IMR-90 (cell line): ENCODE measurements around the gene INF2. TPM values are rescaled to one million over a fixed set of nuclear protein-coding genes. Genes with fewer than 3 reads are reported as not detected.

Source experiments
- ATAC-seq: fragments of 200-7000 bp; cut with Tn5 transposase; 2 replicates; pipeline ENCODE4 v1.9.1; 2020; ENCODE audit warnings: low read depth, mild to moderate bottlenecking, moderate library complexity
- BruUV-seq: library from RNA; stranded (reverse); fragments of 400-500 nt; replicated peaks from 2 replicates; lab custom pipeline; 2021; lab: Mats Ljungman, UMichigan
- CTCF ChIA-PET: fragments of 300-600 bp; formaldehyde crosslinking; extraction: SDS; loops from one replicate; lab custom pipeline; 2021; ENCODE audit warnings: antibody characterized with exemption; lab: Yijun Ruan, JAX
- POLR2A ChIA-PET: fragments of 300-600 bp; sonication (Branson Sonifier 250); formaldehyde crosslinking; loops from one replicate; lab custom pipeline; 2022; ENCODE audit warnings: antibody characterized with exemption; ENCODE audit not compliant: unreplicated experiment; lab: Charles Lee
- DNase-seq: peaks from one replicate; pipeline ENCODE4 v3.0.0; 2013
- H2AFZ ChIP-seq: replicated peaks from 2 replicates; pipeline ENCODE3; 2013; ENCODE audit warnings: low read length, mild to moderate bottlenecking; ENCODE audit not compliant: poor library complexity
- H2AK5ac ChIP-seq: 2 replicates; pipeline ENCODE4 v1.6.1; 2013; ENCODE audit warnings: low read depth, low read length, inconsistent platforms
- H2AK9ac ChIP-seq: replicated peaks from 2 replicates; pipeline ENCODE3; 2013; ENCODE audit warnings: mild to moderate bottlenecking, low read depth, low read length, moderate library complexity; ENCODE audit not compliant: poor library complexity
- H2BK120ac ChIP-seq: 2 replicates; pipeline ENCODE4 v1.6.1; 2013; ENCODE audit warnings: low read depth, low read length, inconsistent platforms
- H2BK15ac ChIP-seq: 3 replicates; pipeline ENCODE4 v1.6.1; 2013; ENCODE audit warnings: low read depth, low read length, inconsistent platforms
- H2BK20ac ChIP-seq: 2 replicates; pipeline ENCODE4 v1.6.1; 2013; ENCODE audit warnings: low read depth, mild to moderate bottlenecking, inconsistent platforms, low read length, moderate library complexity
- H2BK5ac ChIP-seq: 2 replicates; pipeline ENCODE4 v1.6.1; 2013; ENCODE audit warnings: mild to moderate bottlenecking, low read depth, low read length, inconsistent platforms; ENCODE audit not compliant: poor library complexity, severe bottlenecking
- H3K14ac ChIP-seq: replicated peaks from 2 replicates; pipeline ENCODE4 v1.6.1; 2013; ENCODE audit warnings: low read depth, low read length, inconsistent platforms
- H3K18ac ChIP-seq: 2 replicates; pipeline ENCODE4 v1.6.1; 2013; ENCODE audit warnings: low read depth, low read length, control low read depth
- H3K23ac ChIP-seq: 2 replicates; pipeline ENCODE4 v1.6.1; 2013; ENCODE audit warnings: low read depth, low read length, inconsistent platforms
- H3K27ac ChIP-seq: 2 replicates; pipeline ENCODE4 v1.5.1; 2013; ENCODE audit warnings: mild to moderate bottlenecking, control low read depth, low read length; ENCODE audit not compliant: insufficient read depth
- H3K27me3 ChIP-seq: 2 replicates; pipeline ENCODE4 v1.6.1; 2013; ENCODE audit warnings: low read length; ENCODE audit not compliant: control insufficient read depth, insufficient read depth
- H3K36me3 ChIP-seq: 2 replicates; pipeline ENCODE4 v1.6.1; 2013; ENCODE audit warnings: low read length, mixed read lengths; ENCODE audit not compliant: control insufficient read depth, insufficient read depth
- H3K4ac ChIP-seq: 2 replicates; pipeline ENCODE4 v1.6.1; 2013; ENCODE audit warnings: low read depth, low read length, inconsistent platforms
- H3K4me1 ChIP-seq: 2 replicates; pipeline ENCODE4 v1.6.1; 2013; ENCODE audit warnings: low read length, mixed read lengths; ENCODE audit not compliant: control insufficient read depth, insufficient read depth
- H3K4me2 ChIP-seq: 2 replicates; pipeline ENCODE4 v1.6.1; 2013; ENCODE audit warnings: low read depth, mild to moderate bottlenecking, control low read depth, low read length, moderate library complexity
- H3K4me3 ChIP-seq: 2 replicates; pipeline ENCODE4 v1.5.1; 2013; ENCODE audit warnings: low read depth, mild to moderate bottlenecking, control low read depth, low read length, moderate library complexity; ENCODE audit not compliant: insufficient read depth
- H3K56ac ChIP-seq: 2 replicates; pipeline ENCODE4 v1.6.1; 2013; ENCODE audit warnings: low read length, inconsistent platforms; ENCODE audit not compliant: insufficient read depth; ENCODE audit errors: extremely low read depth
- H3K79me1 ChIP-seq, 2 experiments: 2 replicates each; pipeline ENCODE4 v1.6.1; 2013; ENCODE audit warnings: low read length in 2 of 2, inconsistent platforms in 1 of 2, low read depth in 1 of 2
- H3K9ac ChIP-seq: 2 replicates; pipeline ENCODE4 v1.6.1; 2013; ENCODE audit warnings: low read depth, low read length, control low read depth
- H3K9me1 ChIP-seq: 2 replicates; pipeline ENCODE4 v1.6.1; 2013; ENCODE audit warnings: low read length, inconsistent platforms; ENCODE audit not compliant: insufficient read depth
- H3K9me3 ChIP-seq: 2 replicates; pipeline ENCODE4 v1.6.1; 2013; ENCODE audit warnings: low read length; ENCODE audit not compliant: control insufficient read depth, insufficient read depth
- H4K20me1 ChIP-seq: 2 replicates; pipeline ENCODE4 v1.6.1; 2013; ENCODE audit warnings: low read length, inconsistent platforms; ENCODE audit not compliant: insufficient read depth
- H4K5ac ChIP-seq: 2 replicates; pipeline ENCODE4 v1.6.1; 2013; ENCODE audit warnings: mild to moderate bottlenecking, low read depth, low read length, control low read depth
- H4K8ac ChIP-seq, 2 experiments: 2 replicates each; pipeline ENCODE4 v1.6.1; 2013; ENCODE audit warnings: low read depth in 2 of 2, low read length in 2 of 2, control low read depth in 1 of 2, inconsistent platforms in 1 of 2
- H4K91ac ChIP-seq: 2 replicates; pipeline ENCODE4 v1.6.1; 2013; ENCODE audit warnings: low read depth, low read length, inconsistent platforms; ENCODE audit not compliant: insufficient read depth
- CHD1 ChIP-seq: IDR thresholded peaks from 2 replicates; pipeline ENCODE4 v1.6.1; 2012; ENCODE audit warnings: low read depth, low read length, improper control_type of control experiment
- FOS ChIP-seq: fragments of 150-350 bp; IDR thresholded peaks from 2 replicates; pipeline ENCODE4 v1.6.1; 2016; ENCODE audit warnings: low read depth, low read length
- MAFK ChIP-seq: IDR thresholded peaks from 2 replicates; pipeline ENCODE4 v1.6.1; 2012; ENCODE audit warnings: low read depth, low read length, improper control_type of control experiment
- MAZ ChIP-seq: IDR thresholded peaks from 2 replicates; pipeline ENCODE4 v1.6.1; 2012; ENCODE audit warnings: low read depth, mild to moderate bottlenecking, low read length, improper control_type of control experiment, moderate library complexity, borderline replicate concordance
- MXI1 ChIP-seq: IDR thresholded peaks from 2 replicates; pipeline ENCODE4 v1.6.1; 2012; ENCODE audit warnings: low read depth, mild to moderate bottlenecking, low read length, moderate library complexity, borderline replicate concordance
- NFE2L2 ChIP-seq: fragments of 150-350 bp; IDR thresholded peaks from 2 replicates; pipeline ENCODE4 v1.6.1; 2016; ENCODE audit warnings: low read depth, mild to moderate bottlenecking, low read length
- RCOR1 ChIP-seq: IDR thresholded peaks from 2 replicates; pipeline ENCODE4 v1.6.1; 2012; ENCODE audit warnings: mild to moderate bottlenecking, low read length, improper control_type of control experiment; ENCODE audit not compliant: insufficient replicate concordance
- SMC3 ChIP-seq: fragments of 150-350 bp; IDR thresholded peaks from 2 replicates; pipeline ENCODE4 v1.6.1; 2016; ENCODE audit warnings: low read depth, mild to moderate bottlenecking, antibody characterized with exemption, low read length, moderate library complexity
- WGBS, 2 experiments: methylation state at CpG; one replicate each; pipeline versions ENCODE4 v1.1.5 to v1.1.7; 2013; ENCODE audit warnings: missing lambda C conversion rate in 2 of 2; ENCODE audit not compliant: insufficient read length in 1 of 2; ENCODE audit errors: extremely low coverage in 2 of 2; 5-methylcytosine and 5-hydroxymethylcytosine counted together
- dilution Hi-C: fragments of 300-500 bp; cut with HindIII; formaldehyde crosslinking; loops from one replicate; pipeline ENCODE4 v1.14.3; 2018; ENCODE audit warnings: low sequenced_read_pairs; ENCODE audit not compliant: unreplicated experiment
- in situ Hi-C: fragments of 300-500 bp; cut with MboI; formaldehyde crosslinking; loops from 3 replicates; pipeline ENCODE4 v1.14.3; 2019; ENCODE audit warnings: low sequenced_read_pairs, inconsistent platforms, mixed read lengths
- intact Hi-C: fragments of 100-400 bp; cut with micrococcal nuclease; formaldehyde crosslinking; loops from 2 replicates; pipeline ENCODE4 v1.10.0; 2022
- polyA plus RNA-seq, 3 experiments: library from polyadenylated mRNA; depleted of rRNA; stranded (reverse); fragments of >200 nt; gene quantifications; 2 replicates each; pipeline ENCODE4 v1.2.3, GENCODE V29; 2012; ENCODE audit warnings: low replicate concordance in 1 of 3
- total RNA-seq: library from RNA; depleted of rRNA; stranded (reverse); fragments of >200 nt; gene quantifications from 2 replicates; pipeline ENCODE4 v1.2.3, GENCODE V29; 2012
- TF ChIP-seq, protein P1 (sequence below): conservative IDR thresholded peaks from 2 replicates; pipeline ENCODE4 v1.5.1; 2012; ENCODE audit warnings: mild to moderate bottlenecking, low read depth, low read length, improper control_type of control experiment
- TF ChIP-seq, protein P2 (sequence below): fragments of 150-350 bp; IDR thresholded peaks from 2 replicates; pipeline ENCODE4 v1.6.1; 2017; ENCODE audit warnings: mild to moderate bottlenecking, antibody characterized with exemption, low read length, low read depth
- TF ChIP-seq, protein P3 (sequence below): fragments of 150-350 bp; IDR thresholded peaks from 2 replicates; pipeline ENCODE4 v1.6.1; 2016; ENCODE audit warnings: low read depth, mild to moderate bottlenecking, low read length, moderate library complexity, borderline replicate concordance

INF2 gene
- total and polyA plus RNA-seq, 2 of the 4 experiments (the other 2 are of a cell fraction), result 16.8 to 62.1 TPM

DNA sequence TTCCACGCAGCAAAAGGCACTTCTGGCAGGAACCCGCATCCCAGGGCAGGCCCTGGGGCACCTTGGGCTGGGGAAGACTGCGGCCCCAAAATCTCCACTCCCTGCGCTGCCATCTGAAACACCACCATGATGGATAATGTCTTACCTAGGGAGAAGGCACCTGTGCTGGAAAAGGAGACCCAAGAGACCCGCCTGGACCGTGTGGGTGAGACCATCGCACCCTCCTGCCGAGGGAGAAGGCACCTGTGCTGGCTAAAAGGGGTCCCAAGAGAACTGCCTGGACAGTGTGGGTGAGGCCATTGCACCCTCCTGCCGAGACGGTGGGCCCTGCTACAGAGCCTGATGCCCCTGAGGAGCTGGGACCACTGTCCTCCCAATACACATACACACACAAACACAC, 24.8 kb upstream of the INF2 start:
- Histone ChIP-seq H4K8ac (no peak overlapping the region), H2BK120ac (no peak overlapping the region), H3K14ac (no peak overlapping the region), H3K4ac (no peak overlapping the region), H3K9me3 (peaks cover 4% of the 10 kb centered on the region; the same call in 1 of the 2 replicates), H3K79me1 (no peaks in the 10 kb centered on the region), H2AK5ac (peak overlapping the region; percentile 98; the same call in 1 of the 2 replicates), H3K18ac (no peak overlapping the region), H3K27ac (no peak overlapping the region), H2BK15ac (no peak overlapping the region), H3K4me3 (no peak overlapping the region), H2BK5ac (peak overlapping the region; percentile 94), H3K9ac (no peak overlapping the region), H3K23ac (no peak overlapping the region), H4K20me1 (no peaks in the 10 kb centered on the region), H3K9me1 (peaks cover 7% of the 10 kb centered on the region), H4K5ac (no peak overlapping the region), H3K4me1 (peaks cover 6% of the 10 kb centered on the region; the same call in 1 of the 2 replicates), H3K36me3 (no peaks in the 10 kb centered on the region), H2AK9ac (no peak overlapping the region), H3K4me2 (no peak overlapping the region), H3K27me3 (peaks cover 3% of the 10 kb centered on the region; the same call in 1 of the 2 replicates), H2BK20ac (no peak overlapping the region), H2AFZ (no peak overlapping the region), H3K56ac (no peak overlapping the region), H4K91ac (no peak overlapping the region)
- intact Hi-C loops, result no loop called here
- in situ Hi-C loops, result no loop called here
- dilution Hi-C loops, result no loop called here
- no TSS peak for BruUV-seq
- DNase-seq (no peak), ATAC-seq (no peak)
- 80% methylated on average over 2 of the region's 10 CpGs; no CpG with 5 or more reads in 1 of the 2 experiments for WGBS, 2 experiments
- CTCF ChIA-PET, result no interaction called here
- TF ChIP-seq, protein P1, sequence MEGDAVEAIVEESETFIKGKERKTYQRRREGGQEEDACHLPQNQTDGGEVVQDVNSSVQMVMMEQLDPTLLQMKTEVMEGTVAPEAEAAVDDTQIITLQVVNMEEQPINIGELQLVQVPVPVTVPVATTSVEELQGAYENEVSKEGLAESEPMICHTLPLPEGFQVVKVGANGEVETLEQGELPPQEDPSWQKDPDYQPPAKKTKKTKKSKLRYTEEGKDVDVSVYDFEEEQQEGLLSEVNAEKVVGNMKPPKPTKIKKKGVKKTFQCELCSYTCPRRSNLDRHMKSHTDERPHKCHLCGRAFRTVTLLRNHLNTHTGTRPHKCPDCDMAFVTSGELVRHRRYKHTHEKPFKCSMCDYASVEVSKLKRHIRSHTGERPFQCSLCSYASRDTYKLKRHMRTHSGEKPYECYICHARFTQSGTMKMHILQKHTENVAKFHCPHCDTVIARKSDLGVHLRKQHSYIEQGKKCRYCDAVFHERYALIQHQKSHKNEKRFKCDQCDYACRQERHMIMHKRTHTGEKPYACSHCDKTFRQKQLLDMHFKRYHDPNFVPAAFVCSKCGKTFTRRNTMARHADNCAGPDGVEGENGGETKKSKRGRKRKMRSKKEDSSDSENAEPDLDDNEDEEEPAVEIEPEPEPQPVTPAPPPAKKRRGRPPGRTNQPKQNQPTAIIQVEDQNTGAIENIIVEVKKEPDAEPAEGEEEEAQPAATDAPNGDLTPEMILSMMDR, result no peak
- TF ChIP-seq MAFK (no peak), FOS (no peak), RCOR1 (no peak), CHD1 (no peak), MXI1 (no peak), SMC3 (no peak), NFE2L2 (no peak), MAZ (no peak)
- TF ChIP-seq, protein P2, sequence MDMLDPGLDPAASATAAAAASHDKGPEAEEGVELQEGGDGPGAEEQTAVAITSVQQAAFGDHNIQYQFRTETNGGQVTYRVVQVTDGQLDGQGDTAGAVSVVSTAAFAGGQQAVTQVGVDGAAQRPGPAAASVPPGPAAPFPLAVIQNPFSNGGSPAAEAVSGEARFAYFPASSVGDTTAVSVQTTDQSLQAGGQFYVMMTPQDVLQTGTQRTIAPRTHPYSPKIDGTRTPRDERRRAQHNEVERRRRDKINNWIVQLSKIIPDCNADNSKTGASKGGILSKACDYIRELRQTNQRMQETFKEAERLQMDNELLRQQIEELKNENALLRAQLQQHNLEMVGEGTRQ, result no peak
- TF ChIP-seq, protein P3, sequence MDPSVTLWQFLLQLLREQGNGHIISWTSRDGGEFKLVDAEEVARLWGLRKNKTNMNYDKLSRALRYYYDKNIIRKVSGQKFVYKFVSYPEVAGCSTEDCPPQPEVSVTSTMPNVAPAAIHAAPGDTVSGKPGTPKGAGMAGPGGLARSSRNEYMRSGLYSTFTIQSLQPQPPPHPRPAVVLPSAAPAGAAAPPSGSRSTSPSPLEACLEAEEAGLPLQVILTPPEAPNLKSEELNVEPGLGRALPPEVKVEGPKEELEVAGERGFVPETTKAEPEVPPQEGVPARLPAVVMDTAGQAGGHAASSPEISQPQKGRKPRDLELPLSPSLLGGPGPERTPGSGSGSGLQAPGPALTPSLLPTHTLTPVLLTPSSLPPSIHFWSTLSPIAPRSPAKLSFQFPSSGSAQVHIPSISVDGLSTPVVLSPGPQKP, result no peak
- POLR2A ChIA-PET, result no interaction called here
